ENCODE measurements around the gene HAUS8. TPM values are rescaled to one million over a fixed set of nuclear protein-coding genes. Genes with fewer than 3 reads are reported as not detected.

HAUS8 gene
- polyA plus RNA-seq, 1 donor from 2014 or later, result 3.6 TPM

GRCh38 chr19:17037184-17037583 lies 38.1 kb downstream of the HAUS8 start:
- no peak overlapping the region for H3K9ac ChIP-seq (ENCODE audit: low read length)

GRCh38 chr19:17036640-17037039 lies 38.6 kb downstream of the HAUS8 start:
- Histone ChIP-seq H3K9me2 (ENCODE audit: insufficient read depth, low read length) (no peaks in the 10 kb centered on the region), H4K20me1 (ENCODE audit: insufficient read depth) (no peaks in the 10 kb centered on the region), H3K27me3 (ENCODE audit: insufficient read depth, low read depth, low read length) (no peaks in the 10 kb centered on the region), H3F3A (ENCODE audit: insufficient read depth, low read length, poor library complexity, severe bottlenecking) (no peaks in the 10 kb centered on the region), H3K4me3 (ENCODE audit: low read length) (no peak overlapping the region), H3K4me2 (ENCODE audit: low read length) (no peak overlapping the region), H3K9me3 (ENCODE audit: low read length) (no peaks in the 10 kb centered on the region), H3K27ac (ENCODE audit: low read length) (no peak overlapping the region), H3K79me2 (replicated peaks; ENCODE audit: insufficient read depth, low read length) (no peaks in the 10 kb centered on the region), H3K9ac (ENCODE audit: low read length) (no peak overlapping the region), H2AFZ (ENCODE audit: low read depth, low read length) (no peak overlapping the region), H3K36me3 (ENCODE audit: insufficient read depth, low read length) (no peaks in the 10 kb centered on the region)
- TF ChIP-seq CTCF (IDR thresholded peaks at IDR 0.05; ENCODE audit: poor library complexity, severe bottlenecking), result no peak
- no peak for TF ChIP-seq EP300 (conservative IDR thresholded peaks at IDR 0.05; ENCODE audit: poor library complexity, severe bottlenecking)
- no peak for TF ChIP-seq MXI1 (conservative IDR thresholded peaks at IDR 0.05; ENCODE audit: poor library complexity, severe bottlenecking)
- TF ChIP-seq RAD21 (conservative IDR thresholded peaks at IDR 0.05), result no peak
- no peak for TF ChIP-seq EZH2 (IDR thresholded peaks at IDR 0.05; ENCODE audit: borderline replicate concordance, insufficient read depth, low read length, poor library complexity, severe bottlenecking)
- no peak for TF ChIP-seq REST (IDR thresholded peaks at IDR 0.05; ENCODE audit: borderline replicate concordance)

More at GRCh38 chr19:17037184-17037583, 38.1 kb downstream of the HAUS8 start:
- Histone ChIP-seq H3F3A (ENCODE audit: insufficient read depth, low read length, poor library complexity, severe bottlenecking) (no peaks in the 10 kb centered on the region), H3K4me3 (ENCODE audit: low read length) (no peak overlapping the region), H3K27ac (ENCODE audit: low read length) (no peak overlapping the region), H3K79me2 (replicated peaks; ENCODE audit: insufficient read depth, low read length) (no peaks in the 10 kb centered on the region), H3K4me2 (ENCODE audit: low read length) (no peak overlapping the region), H3K36me3 (ENCODE audit: insufficient read depth, low read length) (no peaks in the 10 kb centered on the region), H3K9me3 (ENCODE audit: low read length) (no peaks in the 10 kb centered on the region), H2AFZ (ENCODE audit: low read depth, low read length) (no peak overlapping the region), H4K20me1 (ENCODE audit: insufficient read depth) (no peaks in the 10 kb centered on the region), H3K27me3 (ENCODE audit: insufficient read depth, low read depth, low read length) (no peaks in the 10 kb centered on the region), H3K9me2 (ENCODE audit: insufficient read depth, low read length) (no peaks in the 10 kb centered on the region)
- TF ChIP-seq EP300 (conservative IDR thresholded peaks at IDR 0.05; ENCODE audit: poor library complexity, severe bottlenecking), result no peak
- TF ChIP-seq MXI1 (conservative IDR thresholded peaks at IDR 0.05; ENCODE audit: poor library complexity, severe bottlenecking), result no peak
- TF ChIP-seq SMC3 (conservative IDR thresholded peaks at IDR 0.05; ENCODE audit: poor library complexity), result no peak
- no peak for TF ChIP-seq RAD21 (conservative IDR thresholded peaks at IDR 0.05)
- TF ChIP-seq CTCF (IDR thresholded peaks at IDR 0.05; ENCODE audit: poor library complexity, severe bottlenecking), result no peak

Data from neural cell (in vitro differentiated cells).